Caco-2 (cell line): ENCODE measurements around the gene SMARCC1. TPM values are rescaled to one million over a fixed set of nuclear protein-coding genes. Genes with fewer than 3 reads are reported as not detected.

Experiments
- BruUV-seq: library from RNA; stranded (reverse); fragments of 400-500 nt; replicated peaks from 2 replicates; lab custom pipeline; 2021; lab: Mats Ljungman, UMichigan
- CTCF ChIA-PET: fragments of 300-600 bp; sonication (Branson Sonifier 250); formaldehyde crosslinking; loops from one replicate; lab custom pipeline; 2022; ENCODE audit warnings: antibody characterized with exemption; lab: Charles Lee
- POLR2A ChIA-PET: fragments of 300-600 bp; sonication (Branson Sonifier 250); formaldehyde crosslinking; loops from one replicate; lab custom pipeline; 2022; ENCODE audit warnings: antibody characterized with exemption; lab: Charles Lee
- DNase-seq, 2 experiments: peaks; one replicate each; pipeline versions ENCODE4 v3.0.0 to v3.0.0-alpha.2; 2020 to 2022
- H3K27me3 ChIP-seq: replicated peaks from 2 replicates; pipeline ENCODE4 v1.6.0; 2011; ENCODE audit warnings: low read length; ENCODE audit not compliant: control insufficient read depth, insufficient read depth
- H3K36me3 ChIP-seq: 2 replicates; pipeline ENCODE4 v1.5.1; 2011; ENCODE audit warnings: low read length; ENCODE audit not compliant: control insufficient read depth, insufficient read depth
- H3K4me1 ChIP-seq: fragments of 250-450 bp; sonication (Bioruptor Pico); 2 replicates; pipeline ENCODE4 v1.5.1; 2020; ENCODE audit warnings: mild to moderate bottlenecking
- H3K4me3 ChIP-seq: 2 replicates; pipeline ENCODE4 v1.5.1; 2011; ENCODE audit warnings: low read depth, mild to moderate bottlenecking, control low read depth, low read length
- H3K9me3 ChIP-seq: fragments of 250-450 bp; sonication (Bioruptor Pico); 2 replicates; pipeline ENCODE4 v1.5.1; 2020; ENCODE audit warnings: mild to moderate bottlenecking, moderate library complexity
- H3K27ac Mint-ChIP-seq: one replicate; pipeline ENCODE4 v1.8.0; 2022; ENCODE audit warnings: mixed read lengths; ENCODE audit not compliant: unreplicated experiment
- H3K27me3 Mint-ChIP-seq: one replicate; pipeline ENCODE4 v1.8.0; 2022; ENCODE audit warnings: mixed read lengths; ENCODE audit not compliant: insufficient read depth, unreplicated experiment
- H3K36me3 Mint-ChIP-seq: one replicate; pipeline ENCODE4 v1.8.0; 2022; ENCODE audit warnings: mild to moderate bottlenecking, mixed read lengths; ENCODE audit not compliant: insufficient read depth, unreplicated experiment
- H3K4me1 Mint-ChIP-seq: one replicate; pipeline ENCODE4 v1.8.0; 2022; ENCODE audit warnings: low read depth, mixed read lengths; ENCODE audit not compliant: unreplicated experiment
- H3K4me3 Mint-ChIP-seq: one replicate; pipeline ENCODE4 v1.8.0; 2022; ENCODE audit warnings: mild to moderate bottlenecking, moderate library complexity, mixed read lengths; ENCODE audit not compliant: unreplicated experiment
- H3K9me3 Mint-ChIP-seq: one replicate; pipeline ENCODE4 v1.8.0; 2022; ENCODE audit warnings: mixed read lengths; ENCODE audit not compliant: unreplicated experiment
- CTCF ChIP-seq, 2 experiments: fragments of 200-600 bp in 1 of 2; IDR thresholded peaks; 1 replicate in 1 of 2; 2 replicates in 1 of 2; pipeline versions ENCODE4 v1.5.1 to v1.8.0; 2011 to 2022; ENCODE audit warnings: antibody characterized with exemption in 1 of 2, control low read depth in 1 of 2, inconsistent platforms in 1 of 2, low read depth in 1 of 2, low read length in 1 of 2, mild to moderate bottlenecking in 1 of 2, moderate library complexity in 1 of 2; ENCODE audit not compliant: insufficient read depth in 1 of 2, severe bottlenecking in 1 of 2, unreplicated experiment in 1 of 2
- intact Hi-C: fragments of 100-400 bp; cut with micrococcal nuclease; formaldehyde crosslinking; loops from one replicate; pipeline ENCODE4 v1.10.0; 2022; ENCODE audit not compliant: unreplicated experiment
- total RNA-seq: library from RNA; stranded (reverse); gene quantifications from 2 replicates; pipeline ENCODE4 v1.2.3, GENCODE V29; 2022

SMARCC1 gene
- total RNA-seq, 1 experiment from 2014 or later: 128 TPM

GRCh38 chr3:47617086-47618010 is 164.3 kb downstream of the SMARCC1 start:
- Histone ChIP-seq H3K9me3 (no peaks in the 10 kb centered on the region), H3K36me3 (no peaks in the 10 kb centered on the region), H3K4me1 (peaks cover 10% of the 10 kb centered on the region), H3K4me3 (no peak overlapping the region), H3K27me3 (no peaks in the 10 kb centered on the region)
- BruUV-seq: no TSS peak
- Mint-ChIP-seq H3K4me3 (no peak overlapping the region), H3K27me3 (no peaks in the 10 kb centered on the region), H3K27ac (no peak overlapping the region), H3K36me3 (peaks cover 62% of the 10 kb centered on the region), H3K4me1 (peaks cover 8% of the 10 kb centered on the region), H3K9me3 (no peaks in the 10 kb centered on the region)
- TF ChIP-seq CTCF (IDR thresholded peaks at IDR 0.05; ENCODE audit: insufficient read depth in 1 of 2, low read depth in 1 of 2, low read length in 1 of 2, severe bottlenecking in 1 of 2, unreplicated experiment in 1 of 2): no peak
- intact Hi-C loops: no loop called here
- peak in 1 of 2 experiments; percentile 6 for DNase-seq
- CTCF ChIA-PET: interaction anchor here (0.6 to 0.9 kb wide), 2 partner anchors 95 to 218 kb away, joined by 3 to 6 read pairs; no protein-coding TSS in a partner anchor
- POLR2A ChIA-PET: interaction anchor here (0.7 kb wide), 1 partner anchor 471 kb away, joined by 7 read pairs; no protein-coding TSS in a partner anchor

- intact Hi-C loops: no loop called here
- POLR2A ChIA-PET: no interaction called here
- no peak for TF ChIP-seq CTCF (IDR thresholded peaks at IDR 0.05; ENCODE audit: insufficient read depth in 1 of 2, low read depth in 1 of 2, low read length in 1 of 2, severe bottlenecking in 1 of 2, unreplicated experiment in 1 of 2)
- Mint-ChIP-seq H3K9me3 (no peaks in the 10 kb centered on the region), H3K4me3 (no peak overlapping the region), H3K4me1 (peaks cover 18% of the 10 kb centered on the region), H3K27me3 (no peaks in the 10 kb centered on the region), H3K27ac (no peak overlapping the region), H3K36me3 (peaks cover 55% of the 10 kb centered on the region)
- Histone ChIP-seq H3K36me3 (peaks cover 2% of the 10 kb centered on the region; the same call in 1 of the 2 replicates), H3K4me1 (peaks cover 17% of the 10 kb centered on the region), H3K4me3 (no peak overlapping the region), H3K9me3 (no peaks in the 10 kb centered on the region), H3K27me3 (no peaks in the 10 kb centered on the region)
- DNase-seq: no peak
- CTCF ChIA-PET: no interaction called here
- BruUV-seq: no TSS peak
Measured at GRCh38 chr3:47614788-47615187, 166.9 kb downstream of the SMARCC1 start.

- no peaks in the 10 kb centered on the region for H3K9me3 Mint-ChIP-seq
- H3K36me3 Mint-ChIP-seq: peaks cover 55% of the 10 kb centered on the region
- H3K27me3 Mint-ChIP-seq: no peaks in the 10 kb centered on the region
- Histone ChIP-seq H3K4me3 (no peak overlapping the region), H3K4me1 (peaks cover 17% of the 10 kb centered on the region), H3K9me3 (no peaks in the 10 kb centered on the region), H3K36me3 (peaks cover 3% of the 10 kb centered on the region; the same call in 1 of the 2 replicates), H3K27me3 (no peaks in the 10 kb centered on the region)
- no TSS peak for BruUV-seq
- POLR2A ChIA-PET: no interaction called here
- intact Hi-C loops: loop anchor here (2.0 kb wide), 1 partner anchor 175 kb away; no protein-coding TSS in a partner anchor
- TF ChIP-seq CTCF (IDR thresholded peaks at IDR 0.05; ENCODE audit: insufficient read depth in 1 of 2, low read depth in 1 of 2, low read length in 1 of 2, severe bottlenecking in 1 of 2, unreplicated experiment in 1 of 2): no peak
- H3K4me1 Mint-ChIP-seq: peaks cover 10% of the 10 kb centered on the region
- no peak for DNase-seq
- CTCF ChIA-PET: no interaction called here
- H3K4me3 Mint-ChIP-seq: no peak overlapping the region
- H3K27ac Mint-ChIP-seq: no peak overlapping the region
Measured at GRCh38 chr3:47613722-47614121, 168.0 kb downstream of the SMARCC1 start.
